Parathyroid adenoma (tissue), 2 donors: ENCODE measurements around the gene RCAN3.

Source experiments
- H2AFZ ChIP-seq: fragments of 300-600 bp; sonication (generic); one replicate; pipeline ENCODE4 v1.7.0; 2017; ENCODE audit warnings: antibody characterized with exemption, mild to moderate bottlenecking
- H3K27ac ChIP-seq: fragments of 300-600 bp; sonication (generic); one replicate; pipeline ENCODE4 v1.7.0; 2017
- H3K27me3 ChIP-seq: fragments of 300-600 bp; sonication (generic); one replicate; pipeline ENCODE4 v1.7.0; 2017; ENCODE audit warnings: low read length; ENCODE audit not compliant: control insufficient read depth, insufficient read depth
- H3K36me3 ChIP-seq: fragments of 300-600 bp; sonication (generic); one replicate; pipeline ENCODE4 v1.7.0; 2017; ENCODE audit warnings: low read length; ENCODE audit not compliant: control insufficient read depth, insufficient read depth
- H3K4me1 ChIP-seq: fragments of 300-600 bp; sonication (generic); one replicate; pipeline ENCODE4 v1.7.0; 2017; ENCODE audit warnings: control low read depth
- H3K4me2 ChIP-seq: fragments of 300-600 bp; sonication (generic); one replicate; pipeline ENCODE4 v1.7.0; 2017; ENCODE audit warnings: low read length
- H3K4me3 ChIP-seq: fragments of 300-600 bp; sonication (generic); one replicate; pipeline ENCODE4 v1.7.0; 2017; ENCODE audit warnings: low read depth, low read length
- H3K79me2 ChIP-seq: fragments of 300-600 bp; sonication (generic); one replicate; pipeline ENCODE4 v1.7.0; 2017; ENCODE audit warnings: control low read depth
- H3K9ac ChIP-seq: fragments of 300-600 bp; sonication (generic); one replicate; pipeline ENCODE4 v1.7.0; 2017; ENCODE audit warnings: mild to moderate bottlenecking
- H3K9me3 ChIP-seq: fragments of 300-600 bp; sonication (generic); one replicate; pipeline ENCODE4 v1.7.0; 2017; ENCODE audit warnings: low read length; ENCODE audit not compliant: control insufficient read depth
- CTCF ChIP-seq: fragments of 300-600 bp; sonication (generic); IDR thresholded peaks from one replicate; pipeline ENCODE4 v1.7.0; 2017; ENCODE audit warnings: antibody characterized with exemption, mild to moderate bottlenecking
- donor health status: primary hyperparathyroidism.

The RCAN3 gene

GRCh38 chr1:24476571-24476970, 26.1 kb upstream of the RCAN3 start:
- no peaks in the 10 kb centered on the region for H3K27me3 ChIP-seq
- H3K4me1 ChIP-seq, result no peaks in the 10 kb centered on the region
- no peaks in the 10 kb centered on the region for H3K79me2 ChIP-seq
- H2AFZ ChIP-seq, result no peak overlapping the region
- TF ChIP-seq CTCF, result no peak
- H3K36me3 ChIP-seq, result no peaks in the 10 kb centered on the region
- no peak overlapping the region for H3K27ac ChIP-seq
- no peaks in the 10 kb centered on the region for H3K9me3 ChIP-seq
- H3K9ac ChIP-seq, result no peak overlapping the region
- no peak overlapping the region for H3K4me2 ChIP-seq
- no peak overlapping the region for H3K4me3 ChIP-seq

GRCh38 chr1:24477309-24477708, 25.3 kb upstream of the RCAN3 start:
- H3K4me2 ChIP-seq, result no peak overlapping the region
- no peaks in the 10 kb centered on the region for H3K79me2 ChIP-seq
- H3K4me1 ChIP-seq, result no peaks in the 10 kb centered on the region
- H3K27me3 ChIP-seq, result no peaks in the 10 kb centered on the region
- no peak overlapping the region for H3K4me3 ChIP-seq
- TF ChIP-seq CTCF, result no peak
- H3K9ac ChIP-seq, result no peak overlapping the region
- H3K27ac ChIP-seq, result no peak overlapping the region
- no peaks in the 10 kb centered on the region for H3K36me3 ChIP-seq
- no peaks in the 10 kb centered on the region for H3K9me3 ChIP-seq
- H2AFZ ChIP-seq, result no peak overlapping the region

GRCh38 chr1:24481101-24481500, 21.5 kb upstream of the RCAN3 start:
- Histone ChIP-seq H3K4me3 (no peak overlapping the region), H3K36me3 (no peaks in the 10 kb centered on the region), H3K9me3 (no peaks in the 10 kb centered on the region), H3K79me2 (no peaks in the 10 kb centered on the region), H3K27me3 (no peaks in the 10 kb centered on the region), H2AFZ (no peak overlapping the region), H3K9ac (no peak overlapping the region), H3K4me2 (no peak overlapping the region), H3K27ac (no peak overlapping the region), H3K4me1 (no peaks in the 10 kb centered on the region)
- TF ChIP-seq CTCF, result no peak

GRCh38 chr1:24481843-24482610, 20.6 kb upstream of the RCAN3 start:
- H3K27ac ChIP-seq, result no peak overlapping the region

More at GRCh38 chr1:24481843-24482610, 20.6 kb upstream of the RCAN3 start:
- Histone ChIP-seq H2AFZ (no peak overlapping the region), H3K9ac (no peak overlapping the region), H3K9me3 (no peaks in the 10 kb centered on the region), H3K4me1 (no peaks in the 10 kb centered on the region), H3K36me3 (no peaks in the 10 kb centered on the region), H3K4me2 (no peak overlapping the region), H3K4me3 (no peak overlapping the region), H3K79me2 (no peaks in the 10 kb centered on the region), H3K27me3 (no peaks in the 10 kb centered on the region)
- TF ChIP-seq CTCF, result no peak
